AG04449 (cell line): ENCODE measurements around the gene ADCY7.

Source experiments
- CTCF ChIA-PET: fragments of 350-600 bp; formaldehyde crosslinking; extraction: SDS; loops from one replicate; lab custom pipeline; 2021; ENCODE audit warnings: antibody characterized with exemption; lab: Yijun Ruan, JAX
- POLR2A ChIA-PET: fragments of 400-600, 350-600 bp; formaldehyde crosslinking; extraction: SDS; loops from one replicate; lab custom pipeline; 2020; ENCODE audit warnings: antibody characterized with exemption, inconsistent platforms; lab: Yijun Ruan, JAX
- DNase-seq: peaks from one replicate; pipeline ENCODE4 v3.0.0-alpha.2; 2010; ENCODE audit warnings: low read depth, low spot score
- H3K4me3 ChIP-seq: 2 replicates; pipeline ENCODE4 v1.5.1; 2011; ENCODE audit warnings: low read depth, mild to moderate bottlenecking, control low read depth, low read length
- TF ChIP-seq, protein P1 (sequence below): IDR thresholded peaks from one replicate; pipeline ENCODE4 v1.5.1; 2011; ENCODE audit warnings: mild to moderate bottlenecking, moderate library complexity, low read length, control low read depth, inconsistent platforms; ENCODE audit not compliant: insufficient read depth; ENCODE audit errors: missing control alignments

Gene ADCY7

DNA sequence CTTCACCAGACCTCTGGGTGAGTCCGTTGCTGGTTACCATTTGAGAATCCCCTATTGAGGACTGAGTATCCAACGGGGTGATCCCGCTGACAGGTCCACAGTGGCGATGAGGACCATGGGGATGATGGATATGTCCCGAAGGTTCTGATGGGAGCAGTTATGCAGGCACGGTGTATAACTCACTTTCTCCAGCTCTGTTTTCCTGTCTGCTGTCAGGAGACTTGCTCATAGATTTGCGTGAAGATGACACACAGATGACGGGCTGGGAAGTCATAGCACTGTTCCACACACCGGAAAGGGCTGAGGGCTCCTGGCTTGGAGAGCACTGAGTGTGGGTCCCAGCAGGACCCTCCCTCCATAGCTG, 22.2 kb upstream of the ADCY7 start:
- no peak for DNase-seq
- TF ChIP-seq, protein P1, sequence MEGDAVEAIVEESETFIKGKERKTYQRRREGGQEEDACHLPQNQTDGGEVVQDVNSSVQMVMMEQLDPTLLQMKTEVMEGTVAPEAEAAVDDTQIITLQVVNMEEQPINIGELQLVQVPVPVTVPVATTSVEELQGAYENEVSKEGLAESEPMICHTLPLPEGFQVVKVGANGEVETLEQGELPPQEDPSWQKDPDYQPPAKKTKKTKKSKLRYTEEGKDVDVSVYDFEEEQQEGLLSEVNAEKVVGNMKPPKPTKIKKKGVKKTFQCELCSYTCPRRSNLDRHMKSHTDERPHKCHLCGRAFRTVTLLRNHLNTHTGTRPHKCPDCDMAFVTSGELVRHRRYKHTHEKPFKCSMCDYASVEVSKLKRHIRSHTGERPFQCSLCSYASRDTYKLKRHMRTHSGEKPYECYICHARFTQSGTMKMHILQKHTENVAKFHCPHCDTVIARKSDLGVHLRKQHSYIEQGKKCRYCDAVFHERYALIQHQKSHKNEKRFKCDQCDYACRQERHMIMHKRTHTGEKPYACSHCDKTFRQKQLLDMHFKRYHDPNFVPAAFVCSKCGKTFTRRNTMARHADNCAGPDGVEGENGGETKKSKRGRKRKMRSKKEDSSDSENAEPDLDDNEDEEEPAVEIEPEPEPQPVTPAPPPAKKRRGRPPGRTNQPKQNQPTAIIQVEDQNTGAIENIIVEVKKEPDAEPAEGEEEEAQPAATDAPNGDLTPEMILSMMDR = no peak
- no peak overlapping the region for H3K4me3 ChIP-seq
- CTCF ChIA-PET = interaction anchor here (0.6 to 4.0 kb wide), 7 partner anchors 8 to 219 kb away, joined by 3 to 18 read pairs (median 3); partner anchors contain the start of gene CNEP1R1
- POLR2A ChIA-PET = no interaction called here

DNA sequence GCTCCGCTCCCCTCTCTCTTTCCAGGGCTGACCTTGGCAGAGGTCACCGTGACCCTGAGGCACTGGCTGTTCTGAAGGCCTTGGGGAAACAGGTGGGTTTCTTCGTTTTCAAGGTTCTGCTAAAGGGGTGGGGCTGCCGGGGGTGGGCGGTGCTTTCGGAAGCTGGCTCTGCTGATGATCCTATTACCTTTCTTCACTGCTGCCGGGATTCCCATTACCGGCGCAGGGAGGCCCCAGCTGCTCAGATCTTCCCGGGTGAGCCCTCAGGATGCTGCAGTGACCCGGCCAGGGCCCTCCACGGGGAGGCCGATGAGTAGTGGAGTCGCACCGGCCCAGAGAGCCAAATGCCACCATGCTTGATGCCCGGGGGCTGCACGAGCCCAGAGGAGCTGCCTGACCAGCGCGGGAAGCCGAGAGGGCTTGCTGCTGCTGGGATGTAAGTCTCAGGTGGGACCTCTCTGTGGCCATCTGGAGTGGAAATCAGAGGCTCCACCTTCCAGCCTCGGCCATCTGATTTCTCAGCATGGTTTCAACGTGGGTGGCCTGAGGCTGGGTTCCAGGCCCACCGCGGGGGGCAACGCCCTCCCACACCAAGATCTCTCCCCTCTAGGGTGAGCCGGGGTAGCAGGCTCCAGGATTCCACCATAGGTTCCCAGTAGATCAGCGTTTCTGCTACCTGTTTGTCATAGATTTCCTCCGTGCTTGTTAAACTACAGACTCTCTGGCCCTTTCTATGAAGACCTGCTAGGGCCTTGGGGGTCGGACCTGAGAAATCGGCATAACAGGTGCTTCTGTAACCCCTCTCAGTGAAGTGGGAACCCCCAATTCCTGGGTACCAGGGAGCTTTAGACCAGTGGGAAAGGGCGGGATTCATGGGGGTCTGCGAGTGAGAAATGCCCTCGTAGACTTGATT, 21.6 kb upstream of the ADCY7 start:
- H3K4me3 ChIP-seq = no peak overlapping the region
- POLR2A ChIA-PET = no interaction called here
- DNase-seq = no peak
- TF ChIP-seq, protein P1 = no peak
- CTCF ChIA-PET = interaction anchor here (0.6 to 4.0 kb wide), 12 partner anchors 10 to 220 kb away, joined by 3 to 18 read pairs (median 4); partner anchors contain the start of gene CNEP1R1

DNA sequence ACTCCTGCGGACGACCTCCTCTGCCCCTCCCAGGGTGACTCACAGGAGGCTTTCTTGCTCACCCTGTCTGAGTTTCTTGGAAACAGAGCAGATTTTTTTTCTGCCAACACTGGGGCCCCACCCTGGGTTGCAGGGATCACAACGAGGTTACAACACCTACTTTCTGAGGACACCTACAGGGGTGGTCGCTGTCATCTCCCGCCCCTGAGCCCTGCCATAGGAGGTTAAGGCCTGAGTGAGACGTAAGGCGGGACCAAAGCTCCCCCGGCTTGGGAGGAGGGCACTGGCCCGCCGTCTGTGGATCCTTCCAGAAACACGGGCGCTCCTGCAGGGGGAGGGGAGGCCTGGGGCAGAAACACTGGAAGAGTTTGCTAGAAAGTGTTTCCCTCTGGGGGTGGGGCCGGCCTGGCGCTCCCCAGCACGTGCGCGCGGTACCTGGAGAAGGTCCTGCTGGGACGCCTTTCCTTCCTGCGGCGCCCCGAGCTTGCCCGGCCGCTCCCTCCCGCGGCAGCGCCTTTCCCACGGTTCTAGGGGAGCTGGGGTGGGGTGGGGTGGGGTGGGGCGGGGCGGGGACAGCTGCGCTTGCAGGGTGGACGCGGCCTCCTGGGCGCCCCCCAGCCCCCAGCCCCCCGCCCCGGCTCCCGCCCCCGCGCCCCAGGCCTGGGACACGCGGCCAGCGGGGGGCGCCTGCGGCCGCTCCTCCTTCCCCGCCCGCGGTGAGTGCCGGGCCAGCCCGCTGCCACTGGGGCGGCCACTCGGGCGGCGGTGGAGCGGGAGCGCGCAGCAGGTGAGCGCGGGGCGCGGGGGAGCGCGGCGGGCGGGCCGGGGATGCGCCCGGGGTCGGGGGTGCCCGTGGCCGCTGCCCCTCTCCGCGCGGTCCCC, 20.7 kb upstream of the ADCY7 start:
- TF ChIP-seq, protein P1 = peak; percentile 38
- CTCF ChIA-PET = interaction anchor here (1.0 to 1.5 kb wide), 7 partner anchors 10 to 111 kb away, joined by 3 to 6 read pairs (median 4); no protein-coding TSS in a partner anchor
- POLR2A ChIA-PET = no interaction called here

DNA sequence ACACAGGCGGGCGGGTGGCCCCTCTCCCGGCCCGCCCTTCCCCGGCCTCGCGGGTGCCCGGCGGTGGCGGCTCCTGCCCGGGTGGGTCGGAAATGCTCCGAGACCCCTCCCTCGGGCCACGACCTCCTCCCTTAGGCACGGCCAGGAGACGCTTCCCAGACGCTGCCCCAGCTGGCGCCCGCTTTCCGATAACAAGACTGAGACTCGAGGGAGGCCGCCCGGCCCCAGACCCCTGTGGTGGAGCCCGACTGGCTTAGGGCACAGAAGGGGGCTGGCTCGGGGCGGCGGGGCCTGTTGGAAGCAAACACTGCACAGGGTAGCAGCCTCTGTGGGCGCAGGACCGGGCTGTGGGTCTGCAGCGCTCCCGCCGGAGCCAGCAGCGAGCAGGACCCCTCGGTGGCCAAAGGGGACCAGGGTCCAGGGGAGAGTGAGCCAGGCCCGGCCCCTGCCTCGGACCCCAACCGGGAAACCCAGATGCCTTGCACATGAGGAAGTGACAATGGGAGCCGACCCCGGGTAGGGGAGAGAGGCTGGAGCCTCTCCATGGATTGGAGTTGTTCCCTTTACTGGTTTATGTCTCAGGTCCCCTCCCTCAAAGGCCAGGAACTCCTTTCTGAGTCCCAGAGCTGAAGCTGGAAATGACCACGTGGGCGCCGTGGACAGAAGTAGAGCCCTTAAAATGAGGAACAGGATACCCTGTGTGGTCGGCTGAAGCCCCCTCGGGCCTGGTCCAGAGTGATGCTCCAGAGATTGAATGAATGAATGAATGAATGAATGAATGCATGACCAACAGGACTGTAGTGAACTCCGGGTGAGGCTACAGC, 19.8 kb upstream of the ADCY7 start:
- ChIA-PET POLR2A (no interaction called here), CTCF (interaction anchor here (1.0 to 1.5 kb wide), 5 partner anchors 11 to 110 kb away, joined by 3 to 6 read pairs (median 4); no protein-coding TSS in a partner anchor)
- no peak for DNase-seq
- H3K4me3 ChIP-seq = peak overlapping the region; percentile 63
- TF ChIP-seq, protein P1 = no peak

More for the DNA sequence above, 20.7 kb upstream of the ADCY7 start:
- H3K4me3 ChIP-seq = peak overlapping the region; percentile 63
- no peak for DNase-seq

DNA sequence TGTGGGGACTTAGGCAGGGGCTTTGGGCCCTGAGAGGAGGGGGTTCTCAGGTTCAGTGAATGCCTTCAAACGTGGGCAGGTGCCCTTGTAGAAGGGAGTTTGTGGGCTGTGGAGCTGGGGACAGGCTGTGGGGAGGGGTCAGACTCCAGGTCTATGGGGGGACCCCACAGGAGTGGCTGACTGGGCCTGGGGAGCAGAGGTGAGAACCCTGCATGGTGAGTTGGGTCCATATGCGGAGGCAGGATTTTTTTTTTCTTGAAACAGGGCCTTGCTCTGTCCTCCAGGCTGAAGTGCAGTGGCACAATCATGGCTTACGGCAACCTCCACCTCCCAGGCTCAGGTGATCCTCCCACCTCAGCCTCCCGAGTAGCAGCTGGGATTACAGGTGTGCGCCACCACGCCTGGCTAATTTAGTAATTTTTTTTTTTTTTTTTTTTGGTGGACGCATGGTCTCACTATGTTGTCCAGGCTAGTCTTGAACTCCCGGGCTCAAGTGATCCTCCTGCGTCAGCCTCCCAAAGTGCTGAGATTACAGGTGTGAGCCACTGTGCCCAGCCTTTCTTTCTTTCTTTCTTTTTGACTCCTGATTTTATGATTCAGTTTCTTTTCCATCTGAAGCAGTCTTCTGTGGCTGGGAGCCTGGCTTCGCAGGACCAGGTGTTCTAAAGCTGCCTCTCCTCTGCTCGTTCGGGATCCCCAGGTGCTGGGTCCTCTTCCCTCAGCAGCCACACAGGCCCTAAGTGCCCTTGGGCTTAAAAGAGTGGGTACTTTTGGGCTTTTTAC, 19.0 kb upstream of the ADCY7 start:
- TF ChIP-seq, protein P1 = no peak
- ChIA-PET CTCF (no interaction called here), POLR2A (interaction anchor here (1.1 kb wide), 1 partner anchor 11 kb away, joined by 4 read pairs; no protein-coding TSS in a partner anchor)
- DNase-seq = no peak
- H3K4me3 ChIP-seq = no peak overlapping the region; the same call in 1 of the 2 replicates
